Measurements from ENCODE around the gene ADAP2.
A peak's percentile ranks its signal among the peaks of the same experiment; 100 is the strongest.

The ADAP2 gene

DNA sequence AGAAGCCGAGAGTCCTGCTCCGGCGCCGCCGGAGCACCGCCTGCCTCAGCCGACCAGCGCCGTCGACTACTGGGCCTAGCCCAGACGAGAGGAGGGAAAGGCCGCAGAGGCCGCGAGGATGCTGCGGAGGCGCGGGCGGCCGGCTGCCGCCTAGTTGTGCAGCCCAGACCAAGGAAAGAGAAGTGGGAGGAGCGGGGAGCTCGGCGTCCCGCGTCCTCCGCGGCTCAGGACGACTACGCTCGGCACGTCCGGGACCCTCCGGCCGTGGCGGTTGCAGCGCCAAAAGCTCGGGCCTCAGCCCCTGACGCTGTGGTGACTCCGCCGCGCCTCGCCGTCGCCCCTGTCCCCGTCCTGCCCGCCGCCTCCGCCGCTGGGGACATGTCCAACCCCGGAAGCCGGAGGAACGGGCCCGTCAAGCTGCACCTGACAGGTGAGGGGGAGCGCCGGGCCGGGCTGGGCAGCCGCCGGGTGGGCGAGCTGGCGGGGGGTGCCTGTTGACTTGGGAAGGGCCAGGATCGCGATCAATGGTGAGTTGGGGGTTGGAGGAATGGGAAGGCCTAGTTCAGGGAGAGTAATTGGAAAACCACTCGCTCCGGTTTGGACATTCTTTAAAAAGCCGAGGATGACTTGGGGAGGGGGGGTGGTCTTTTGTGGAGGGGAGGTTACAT is 86.8 kb downstream of the ADAP2 start (continued):
- TF ChIP-seq, protein P1, sequence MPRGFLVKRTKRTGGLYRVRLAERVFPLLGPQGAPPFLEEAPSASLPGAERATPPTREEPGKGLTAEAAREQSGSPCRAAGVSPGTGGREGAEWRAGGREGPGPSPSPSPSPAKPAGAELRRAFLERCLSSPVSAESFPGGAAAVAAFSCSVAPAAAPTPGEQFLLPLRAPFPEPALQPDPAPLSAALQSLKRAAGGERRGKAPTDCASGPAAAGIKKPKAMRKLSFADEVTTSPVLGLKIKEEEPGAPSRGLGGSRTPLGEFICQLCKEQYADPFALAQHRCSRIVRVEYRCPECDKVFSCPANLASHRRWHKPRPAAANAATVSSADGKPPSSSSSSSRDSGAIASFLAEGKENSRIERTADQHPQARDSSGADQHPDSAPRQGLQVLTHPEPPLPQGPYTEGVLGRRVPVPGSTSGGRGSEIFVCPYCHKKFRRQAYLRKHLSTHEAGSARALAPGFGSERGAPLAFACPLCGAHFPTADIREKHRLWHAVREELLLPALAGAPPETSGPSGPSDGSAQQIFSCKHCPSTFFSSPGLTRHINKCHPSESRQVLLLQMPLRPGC (tag by site-specific recombination; IDR thresholded peaks at IDR 0.05) = peak; percentile 74
- TF ChIP-seq ZNF514 (tag by site-specific recombination; IDR thresholded peaks at IDR 0.05) (no peak), ZNF155 (tag by site-specific recombination; IDR thresholded peaks at IDR 0.05) (no peak), WT1 (tag by site-specific recombination; IDR thresholded peaks at IDR 0.05) (0 out of 2 replicates have a peak, but pooled peaks have one; percentile 19), SALL2 (tag by site-specific recombination; IDR thresholded peaks at IDR 0.05; ENCODE audit: borderline replicate concordance) (no peak), ZNF654 (tag by site-specific recombination; IDR thresholded peaks at IDR 0.05; ENCODE audit: low read depth) (no peak), ZNF548 (tag by site-specific recombination; IDR thresholded peaks at IDR 0.05) (no peak), ZBTB8A (tag by site-specific recombination; IDR thresholded peaks at IDR 0.05) (no peak; the same call in 1 of the 2 replicates), HOXD13 (CRISPR knock-in tag; IDR thresholded peaks at IDR 0.05; ENCODE audit: borderline replicate concordance) (no peak), FEZF1 (tag by site-specific recombination; IDR thresholded peaks at IDR 0.05) (no peak), OVOL3 (tag by site-specific recombination; IDR thresholded peaks at IDR 0.05) (peak; percentile 61; the same call in 1 of the 2 replicates), KLF8 (tag by site-specific recombination; IDR thresholded peaks at IDR 0.05) (peak; percentile 51), SP7 (tag by site-specific recombination; IDR thresholded peaks at IDR 0.05) (0 out of 2 replicates have a peak, but pooled peaks have one; percentile 59), GFI1B (tag by site-specific recombination; IDR thresholded peaks at IDR 0.05) (no peak), ZBTB48 (tag by site-specific recombination; IDR thresholded peaks at IDR 0.05) (peak; percentile 65; the same call in 1 of the 2 replicates), RBAK (tag by site-specific recombination; IDR thresholded peaks at IDR 0.05) (no peak), ZEB2 (tag by site-specific recombination; IDR thresholded peaks at IDR 0.05) (peak; percentile 67), ZFP41 (tag by site-specific recombination; IDR thresholded peaks at IDR 0.05; ENCODE audit: borderline replicate concordance) (no peak), EGR2 (tag by site-specific recombination; IDR thresholded peaks at IDR 0.05; ENCODE audit: low read depth) (peak; percentile 56; the same call in 1 of the 2 replicates), ZNF621 (tag by site-specific recombination; IDR thresholded peaks at IDR 0.05) (no peak), ZNF670 (tag by site-specific recombination; IDR thresholded peaks at IDR 0.05; ENCODE audit: low read depth) (no peak), OSR2 (tag by site-specific recombination; IDR thresholded peaks at IDR 0.05) (no peak), ZNF530 (tag by site-specific recombination; IDR thresholded peaks at IDR 0.05; ENCODE audit: low read depth) (no peak), ZBTB7A (tag by site-specific recombination; IDR thresholded peaks at IDR 0.05; ENCODE audit: low read depth) (no peak), ZNF23 (tag by site-specific recombination; IDR thresholded peaks at IDR 0.05; ENCODE audit: borderline replicate concordance) (no peak), ZNF184 (tag by site-specific recombination; IDR thresholded peaks at IDR 0.05) (no peak), ZNF426 (tag by site-specific recombination; IDR thresholded peaks at IDR 0.05) (no peak), ZNF114 (tag by site-specific recombination; IDR thresholded peaks at IDR 0.05) (no peak)
- TF ChIP-seq, protein P2, sequence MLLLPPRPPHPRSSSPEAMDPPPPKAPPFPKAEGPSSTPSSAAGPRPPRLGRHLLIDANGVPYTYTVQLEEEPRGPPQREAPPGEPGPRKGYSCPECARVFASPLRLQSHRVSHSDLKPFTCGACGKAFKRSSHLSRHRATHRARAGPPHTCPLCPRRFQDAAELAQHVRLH (tag by site-specific recombination; IDR thresholded peaks at IDR 0.05) = peak; percentile 63; the same call in 1 of the 2 replicates
- TF ChIP-seq, protein P3, sequence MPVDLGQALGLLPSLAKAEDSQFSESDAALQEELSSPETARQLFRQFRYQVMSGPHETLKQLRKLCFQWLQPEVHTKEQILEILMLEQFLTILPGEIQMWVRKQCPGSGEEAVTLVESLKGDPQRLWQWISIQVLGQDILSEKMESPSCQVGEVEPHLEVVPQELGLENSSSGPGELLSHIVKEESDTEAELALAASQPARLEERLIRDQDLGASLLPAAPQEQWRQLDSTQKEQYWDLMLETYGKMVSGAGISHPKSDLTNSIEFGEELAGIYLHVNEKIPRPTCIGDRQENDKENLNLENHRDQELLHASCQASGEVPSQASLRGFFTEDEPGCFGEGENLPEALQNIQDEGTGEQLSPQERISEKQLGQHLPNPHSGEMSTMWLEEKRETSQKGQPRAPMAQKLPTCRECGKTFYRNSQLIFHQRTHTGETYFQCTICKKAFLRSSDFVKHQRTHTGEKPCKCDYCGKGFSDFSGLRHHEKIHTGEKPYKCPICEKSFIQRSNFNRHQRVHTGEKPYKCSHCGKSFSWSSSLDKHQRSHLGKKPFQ (tag by site-specific recombination; IDR thresholded peaks at IDR 0.05) = no peak
- TF ChIP-seq, protein P4, sequence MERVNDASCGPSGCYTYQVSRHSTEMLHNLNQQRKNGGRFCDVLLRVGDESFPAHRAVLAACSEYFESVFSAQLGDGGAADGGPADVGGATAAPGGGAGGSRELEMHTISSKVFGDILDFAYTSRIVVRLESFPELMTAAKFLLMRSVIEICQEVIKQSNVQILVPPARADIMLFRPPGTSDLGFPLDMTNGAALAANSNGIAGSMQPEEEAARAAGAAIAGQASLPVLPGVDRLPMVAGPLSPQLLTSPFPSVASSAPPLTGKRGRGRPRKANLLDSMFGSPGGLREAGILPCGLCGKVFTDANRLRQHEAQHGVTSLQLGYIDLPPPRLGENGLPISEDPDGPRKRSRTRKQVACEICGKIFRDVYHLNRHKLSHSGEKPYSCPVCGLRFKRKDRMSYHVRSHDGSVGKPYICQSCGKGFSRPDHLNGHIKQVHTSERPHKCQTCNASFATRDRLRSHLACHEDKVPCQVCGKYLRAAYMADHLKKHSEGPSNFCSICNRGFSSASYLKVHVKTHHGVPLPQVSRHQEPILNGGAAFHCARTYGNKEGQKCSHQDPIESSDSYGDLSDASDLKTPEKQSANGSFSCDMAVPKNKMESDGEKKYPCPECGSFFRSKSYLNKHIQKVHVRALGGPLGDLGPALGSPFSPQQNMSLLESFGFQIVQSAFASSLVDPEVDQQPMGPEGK (tag by site-specific recombination; IDR thresholded peaks at IDR 0.05) = peak; percentile 72; the same call in 1 of the 2 replicates
- TF ChIP-seq, protein P5, sequence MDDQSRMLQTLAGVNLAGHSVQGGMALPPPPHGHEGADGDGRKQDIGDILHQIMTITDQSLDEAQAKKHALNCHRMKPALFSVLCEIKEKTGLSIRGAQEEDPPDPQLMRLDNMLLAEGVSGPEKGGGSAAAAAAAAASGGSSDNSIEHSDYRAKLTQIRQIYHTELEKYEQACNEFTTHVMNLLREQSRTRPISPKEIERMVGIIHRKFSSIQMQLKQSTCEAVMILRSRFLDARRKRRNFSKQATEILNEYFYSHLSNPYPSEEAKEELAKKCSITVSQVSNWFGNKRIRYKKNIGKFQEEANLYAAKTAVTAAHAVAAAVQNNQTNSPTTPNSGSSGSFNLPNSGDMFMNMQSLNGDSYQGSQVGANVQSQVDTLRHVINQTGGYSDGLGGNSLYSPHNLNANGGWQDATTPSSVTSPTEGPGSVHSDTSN (CRISPR knock-in tag; IDR thresholded peaks at IDR 0.05) = peak; percentile 72
- TF ChIP-seq, protein P6, sequence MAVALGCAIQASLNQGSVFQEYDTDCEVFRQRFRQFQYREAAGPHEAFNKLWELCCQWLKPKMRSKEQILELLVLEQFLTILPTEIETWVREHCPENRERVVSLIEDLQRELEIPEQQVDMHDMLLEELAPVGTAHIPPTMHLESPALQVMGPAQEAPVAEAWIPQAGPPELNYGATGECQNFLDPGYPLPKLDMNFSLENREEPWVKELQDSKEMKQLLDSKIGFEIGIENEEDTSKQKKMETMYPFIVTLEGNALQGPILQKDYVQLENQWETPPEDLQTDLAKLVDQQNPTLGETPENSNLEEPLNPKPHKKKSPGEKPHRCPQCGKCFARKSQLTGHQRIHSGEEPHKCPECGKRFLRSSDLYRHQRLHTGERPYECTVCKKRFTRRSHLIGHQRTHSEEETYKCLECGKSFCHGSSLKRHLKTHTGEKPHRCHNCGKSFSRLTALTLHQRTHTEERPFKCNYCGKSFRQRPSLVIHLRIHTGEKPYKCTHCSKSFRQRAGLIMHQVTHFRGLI (tag by site-specific recombination; IDR thresholded peaks at IDR 0.05) = peak; percentile 40; the same call in 1 of the 2 replicates
